ENCODE results near the gene PPP3R2.
"Not testable (repeated sequence)": the region's sequence is repeated elsewhere in the genome, so short reads cannot be mapped to it uniquely, and the experiment has no call there.

Gene PPP3R2

GRCh38 chr9:101594796-101595195 lies at the start of gene PPP3R2:
TSS of gene PPP3R2 (minus strand) at chr9:101594969. CDS start at chr9:101594921, 48 bp downstream.
- no peak for DNase-seq

GRCh38 chr9:101639785-101640665 lies 45.3 kb upstream of the PPP3R2 start:
- no peak for DNase-seq

- no peak for DNase-seq
Measured at GRCh38 chr9:101639311-101639710, 44.5 kb upstream of the PPP3R2 start.

- no peak for DNase-seq
Measured at GRCh38 chr9:101636247-101636646, 41.5 kb upstream of the PPP3R2 start.

GRCh38 chr9:101635473-101635872 lies 40.7 kb upstream of the PPP3R2 start:
- DNase-seq = no peak

GRCh38 chr9:101634741-101635409 lies 40.1 kb upstream of the PPP3R2 start:
- DNase-seq = no peak

- DNase-seq = no peak
Measured at GRCh38 chr9:101632611-101633010, 37.8 kb upstream of the PPP3R2 start.

GRCh38 chr9:101631892-101632291 lies 37.1 kb upstream of the PPP3R2 start:
- no peak for DNase-seq

- DNase-seq = no peak
Measured at GRCh38 chr9:101629636-101630035, 34.9 kb upstream of the PPP3R2 start.

GRCh38 chr9:101628173-101628572 lies 33.4 kb upstream of the PPP3R2 start:
- no peak for DNase-seq

- DNase-seq = no peak
Measured at GRCh38 chr9:101626295-101626694, 31.5 kb upstream of the PPP3R2 start.

GRCh38 chr9:101625876-101626275 lies 31.1 kb upstream of the PPP3R2 start:
- no peak for DNase-seq

GRCh38 chr9:101620452-101620851 lies 25.7 kb upstream of the PPP3R2 start:
- no peak for DNase-seq

GRCh38 chr9:101618698-101619097 lies 23.9 kb upstream of the PPP3R2 start:
- DNase-seq = no peak

- DNase-seq = no peak
Measured at GRCh38 chr9:101605547-101605946, 10.8 kb upstream of the PPP3R2 start.

GRCh38 chr9:101604296-101604695 lies 9.5 kb upstream of the PPP3R2 start:
- DNase-seq = no peak

- peak; percentile 19 for DNase-seq
Measured at GRCh38 chr9:101601904-101602765, 7.4 kb upstream of the PPP3R2 start.

GRCh38 chr9:101593345-101593744 lies 1.4 kb downstream of the PPP3R2 start:
- DNase-seq = no peak

- DNase-seq = no peak
Measured at GRCh38 chr9:101592788-101593187, 2.0 kb downstream of the PPP3R2 start.

- DNase-seq = no peak
Measured at GRCh38 chr9:101591787-101592446, 2.9 kb downstream of the PPP3R2 start.

GRCh38 chr9:101590901-101591300 lies 3.9 kb downstream of the PPP3R2 start:
- DNase-seq = no peak

- DNase-seq = not testable (repeated sequence)
Measured at GRCh38 chr9:101590074-101590473, 4.7 kb downstream of the PPP3R2 start.
